K562 (cell line): ENCODE data around the gene TTYH2. TPM values are rescaled to one million over a fixed set of nuclear protein-coding genes. Genes with fewer than 3 reads are reported as not detected.

ENCODE experiments used
- ATAC-seq: fragments of 200-7000 bp; cut with Tn5 transposase; 3 replicates; pipeline ENCODE4 v1.9.1; 2020; ENCODE audit warnings: moderate library complexity
- BruUV-seq: library from RNA; stranded (reverse); fragments of 400-500 nt; replicated peaks from 2 replicates; lab custom pipeline; 2021; lab: Mats Ljungman, UMichigan
- CTCF ChIA-PET: fragments of 300-600 bp; formaldehyde crosslinking; extraction: SDS; loops from one replicate; lab custom pipeline; 2021; ENCODE audit warnings: low intra/inter-chr PET ratio; lab: Yijun Ruan, JAX
- POLR2A ChIA-PET: fragments of 300-600, 350-650 bp; sonication (Branson Sonifier 250); formaldehyde crosslinking; extraction: SDS; loops from one replicate; lab custom pipeline; 2021; ENCODE audit warnings: antibody characterized with exemption, inconsistent platforms; lab: Yijun Ruan, JAX
- DNase-seq, 4 experiments: peaks; one replicate each; pipeline versions ENCODE4 v3.0.0 to v3.0.0-alpha.2; 2011 to 2018; ENCODE audit warnings: low spot score in 3 of 4, mixed read lengths in 3 of 4; ENCODE audit errors: extremely low read depth in 1 of 4
- FAIRE-seq: peaks from 2 replicates; lab custom pipeline; 2011; peaks lifted over from hg19 to GRCh38; lab: Jason Lieb, UNC
- H2AFZ ChIP-seq: 2 replicates; pipeline ENCODE4 v1.6.0; 2011; ENCODE audit warnings: low read depth, low read length, control low read depth, inconsistent platforms
- H3K27ac ChIP-seq: fragments of 200-600 bp; 3 replicates; pipeline ENCODE4 v1.8.0; 2011; ENCODE audit warnings: low read depth, mild to moderate bottlenecking, control low read depth, inconsistent platforms, low read length, moderate library complexity, mixed read lengths; ENCODE audit errors: extremely low read depth
- H3K27me3 ChIP-seq, 2 experiments: fragments of 300-600 bp in 1 of 2; 2 replicates in 1 of 2; 3 replicates in 1 of 2; pipeline versions ENCODE4 v1.6.0 to v1.8.0; 2011; ENCODE audit warnings: inconsistent platforms in 2 of 2, low read length in 2 of 2, mild to moderate bottlenecking in 1 of 2, mixed read lengths in 1 of 2, moderate library complexity in 1 of 2; ENCODE audit not compliant: control insufficient read depth in 2 of 2, insufficient read depth in 2 of 2
- H3K36me3 ChIP-seq: fragments of 300-600 bp; 3 replicates; pipeline ENCODE4 v1.8.0; 2011; ENCODE audit warnings: mild to moderate bottlenecking, low read length, inconsistent platforms; ENCODE audit not compliant: control insufficient read depth, insufficient read depth
- H3K4me1 ChIP-seq, 2 experiments: fragments of 200-600 bp in 1 of 2; replicated peaks in 1 of 2; 2 replicates in 1 of 2; 3 replicates in 1 of 2; pipeline versions ENCODE4 v1.5.1 to v1.8.0; 2011; ENCODE audit warnings: inconsistent platforms in 2 of 2, low read length in 2 of 2, mild to moderate bottlenecking in 1 of 2, mixed read lengths in 1 of 2, moderate library complexity in 1 of 2; ENCODE audit not compliant: control insufficient read depth in 2 of 2, insufficient read depth in 2 of 2
- H3K4me2 ChIP-seq: 2 replicates; pipeline ENCODE4 v1.6.1; 2011; ENCODE audit warnings: low read length, control low read depth, inconsistent platforms, mixed read lengths; ENCODE audit not compliant: insufficient read depth
- H3K4me3 ChIP-seq: fragments of 200-600 bp; sonication (generic), shearing (Covaris generic); 2 replicates; pipeline ENCODE4 v1.5.1; 2016; ENCODE audit warnings: control low read depth, inconsistent platforms
- H3K79me2 ChIP-seq: fragments of 200-600 bp; 3 replicates; pipeline ENCODE4 v1.8.0; 2011; ENCODE audit warnings: low read length, inconsistent platforms; ENCODE audit not compliant: control insufficient read depth, insufficient read depth
- H3K9ac ChIP-seq, 2 experiments: 2 replicates each; pipeline versions ENCODE4 v1.6.0 to v1.6.1; 2011; ENCODE audit warnings: low read depth in 2 of 2, low read length in 2 of 2, control low read depth in 1 of 2, inconsistent platforms in 1 of 2, mild to moderate bottlenecking in 1 of 2, mixed read lengths in 1 of 2; ENCODE audit not compliant: insufficient read depth in 1 of 2
- H3K9me1 ChIP-seq: one replicate; pipeline ENCODE4 v1.6.0; 2011; ENCODE audit warnings: inconsistent platforms, mild to moderate bottlenecking, low read length, moderate library complexity; ENCODE audit not compliant: control insufficient read depth, insufficient read depth
- H3K9me3 ChIP-seq: replicated peaks from 2 replicates; pipeline ENCODE4 v1.5.1; 2011; ENCODE audit warnings: low read depth, low read length, inconsistent platforms; ENCODE audit not compliant: control insufficient read depth, insufficient read depth
- H4K20me1 ChIP-seq: replicated peaks from 2 replicates; pipeline ENCODE4 v1.6.1; 2011; ENCODE audit warnings: low read length, inconsistent platforms, mixed read lengths; ENCODE audit not compliant: control insufficient read depth, insufficient read depth
- CTBP1 ChIP-seq: fragments of 450-650 bp; IDR thresholded peaks from 2 replicates; pipeline ENCODE4 v1.6.1; 2016; ENCODE audit warnings: borderline replicate concordance
- DPF2 ChIP-seq: fragments of 450-650 bp; IDR thresholded peaks from 2 replicates; pipeline ENCODE4 v1.6.1; 2016
- MTA2 ChIP-seq: fragments of 450-650 bp; IDR thresholded peaks from 2 replicates; pipeline ENCODE4 v1.6.1; 2016; ENCODE audit warnings: low read depth
- TCF3 ChIP-seq: sonication (generic); formaldehyde crosslinking; IDR thresholded peaks from 2 replicates; pipeline ENCODE4 v1.4.0; 2020; ENCODE audit warnings: mild to moderate bottlenecking, missing genetic modification reagents
- ZNF197 ChIP-seq: fragments of 200-800 bp; sonication (Bioruptor generic); IDR thresholded peaks from 2 replicates; pipeline ENCODE4 v1.6.1; 2016; ENCODE audit warnings: low read depth, missing genetic modification characterization, missing compliant biosample characterization
- ZNF23 ChIP-seq: fragments of 250-450 bp; sonication (Bioruptor Pico); IDR thresholded peaks from 2 replicates; pipeline ENCODE4 v1.4.0; 2020; ENCODE audit warnings: mild to moderate bottlenecking
- WGBS: fragments of 100-300 bp; shearing (Covaris generic); methylation state at CpG from one replicate; pipeline ENCODE4 v1.1.6; 2016; ENCODE audit warnings: low coverage, mixed read lengths; ENCODE audit not compliant: insufficient coverage; ENCODE audit errors: missing lambda C conversion rate; 5-methylcytosine and 5-hydroxymethylcytosine counted together
- in situ Hi-C: fragments of 300-500 bp; cut with MboI; formaldehyde crosslinking; loops from 4 replicates; pipeline ENCODE4 v1.15.0; 2018; ENCODE audit warnings: inconsistent platforms, mixed read lengths
- intact Hi-C: fragments of 100-400 bp; cut with micrococcal nuclease; formaldehyde crosslinking; loops from 2 replicates; pipeline ENCODE4 v1.14.2; 2022
- polyA plus RNA-seq, 8 experiments: library from polyadenylated mRNA; depleted of rRNA in 4 of 8; stranded (reverse) in 5 of 8; unstranded in 3 of 8; fragments of >200 nt; fragmentation: Nextera tagmentation in 2 of 8; fragmentation: Illumina TruSeq in 1 of 8; extraction: Ambion mirVana in 2 of 8; extraction: Trizol in 1 of 8; gene quantifications; 2 replicates each; pipeline versions ENCODE4 v1.2.1 to v1.2.3, GENCODE V29; 2011 to 2014; ENCODE audit warnings: inconsistent platforms in 1 of 8, missing spikeins in 1 of 8
- total RNA-seq, 7 experiments: library from RNA; depleted of rRNA in 6 of 7; stranded (reverse); fragments of >200 nt in 6 of 7; fragmentation: Illumina TruSeq in 2 of 7; extraction: Trizol in 2 of 7; gene quantifications; 2 replicates each; pipeline versions ENCODE4 v1.2.1 to v1.2.3, GENCODE V29; 2011 to 2021; ENCODE audit warnings: low replicate concordance in 1 of 7
- TF ChIP-seq, protein P1 (sequence below): sonication (generic); formaldehyde crosslinking; IDR thresholded peaks from 2 replicates; pipeline ENCODE4 v1.9.0; 2022; ENCODE audit warnings: mild to moderate bottlenecking, missing genetic modification reagents
- TF ChIP-seq, protein P2 (sequence below): fragments of 450-650 bp; IDR thresholded peaks from 2 replicates; pipeline ENCODE4 v1.6.1; 2018; ENCODE audit not compliant: partially characterized antibody

Gene TTYH2
- total and polyA plus RNA-seq, 9 of the 15 experiments (the other 6 are each of a cell fraction or from before 2014, with no cell fraction given): 0.03 to 2.0 (median 0.91) TPM

DNA sequence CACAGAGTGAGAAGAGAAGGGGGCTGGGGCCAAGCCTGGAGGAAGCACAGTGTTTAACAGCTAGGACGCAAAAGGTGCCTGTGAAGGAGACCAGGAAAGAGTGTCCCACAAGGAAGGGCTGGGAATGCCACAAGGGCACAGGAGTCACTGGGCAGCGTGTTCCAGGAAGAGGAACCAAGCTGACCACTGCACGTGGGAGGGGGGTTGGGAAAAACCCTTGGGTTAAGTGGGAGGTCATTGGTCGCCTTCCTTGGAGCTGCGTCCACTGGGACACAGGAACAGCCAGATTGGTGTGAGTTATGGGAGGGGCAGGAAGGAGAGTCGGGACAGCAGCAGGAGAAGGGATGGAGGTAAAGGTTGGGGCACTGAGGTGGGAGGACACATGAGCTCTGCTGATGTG, 12.9 kb downstream of the TTYH2 start:
- 32% methylated on average over 6 of the region's 6 CpGs for WGBS
- Histone ChIP-seq H4K20me1 (0 out of 2 replicates have a peak, but pooled peaks cover 3% of the 10 kb centered on the region), H3K9me1 (no peaks in the 10 kb centered on the region), H3K4me1 (peaks cover 5 to 12% of the 10 kb centered on the region in 2 experiments; a peak in 4 of 5 replicates), H3K79me2 (no peaks in the 10 kb centered on the region), H3K9me3 (no peaks in the 10 kb centered on the region), H3K4me2 (no peak overlapping the region), H3K27ac (no peak overlapping the region), H3K4me3 (no peak overlapping the region), H3K27me3 (peaks cover 0 to 12% of the 10 kb centered on the region in 2 experiments; a peak in 3 of 5 replicates), H2AFZ (no peak overlapping the region), H3K36me3 (no peaks in the 10 kb centered on the region), H3K9ac (no peak overlapping the region)
- ATAC-seq: no peak
- ChIA-PET CTCF (no interaction called here), POLR2A (interaction anchor here (0.5 to 1.8 kb wide), 3 partner anchors 9 to 647 kb away, joined by 4 to 5 read pairs (median 5); partner anchors contain the start of gene TTYH2)
- intact Hi-C loops (no loop called here), in situ Hi-C loops (no loop called here)
- DNase-seq: no peak
- TF ChIP-seq, protein P1, sequence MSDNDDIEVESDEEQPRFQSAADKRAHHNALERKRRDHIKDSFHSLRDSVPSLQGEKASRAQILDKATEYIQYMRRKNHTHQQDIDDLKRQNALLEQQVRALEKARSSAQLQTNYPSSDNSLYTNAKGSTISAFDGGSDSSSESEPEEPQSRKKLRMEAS (CRISPR knock-in tag): 0 out of 2 replicates have a peak, but pooled peaks have one; percentile 19
- TF ChIP-seq ZNF197 (CRISPR knock-in tag): no peak
- FAIRE-seq: no peak
- BruUV-seq: no TSS peak

DNA sequence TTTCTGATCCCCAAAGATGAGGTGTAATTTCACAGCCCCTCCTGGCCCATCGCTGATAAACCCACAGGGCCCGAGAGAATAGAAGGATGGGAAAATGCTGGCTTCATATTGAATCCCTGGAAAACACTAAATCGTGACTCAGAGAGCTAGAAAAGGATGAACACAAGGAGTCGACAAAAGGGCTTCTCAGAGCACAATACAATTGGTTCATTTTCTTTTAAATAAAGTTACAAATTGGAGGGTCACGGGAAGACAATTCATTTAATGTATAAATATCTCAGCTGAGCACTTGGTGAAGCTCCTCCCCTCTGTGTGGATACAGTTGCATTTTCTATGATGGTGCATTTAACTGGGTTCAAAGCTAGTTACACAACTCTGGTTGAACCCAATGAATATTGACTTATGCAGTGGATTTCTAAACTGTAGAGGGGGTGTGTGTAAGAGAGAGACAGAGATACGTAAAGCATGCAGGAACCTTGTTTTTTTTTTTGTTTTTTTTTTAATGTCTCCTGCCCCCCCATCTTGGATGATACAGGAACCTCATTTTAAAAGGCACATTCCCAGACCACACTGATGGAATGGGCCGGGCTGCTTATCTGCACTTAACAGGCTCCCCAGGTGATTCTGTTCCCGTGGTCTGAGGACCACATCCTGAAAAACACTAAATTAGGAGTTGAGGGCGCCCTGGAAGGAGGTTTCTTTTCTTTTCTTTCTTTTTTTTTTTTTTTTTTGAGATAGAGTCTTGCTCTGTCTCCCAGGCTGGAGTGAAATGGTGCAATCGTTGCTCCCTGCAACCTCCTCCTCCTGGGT, 14.1 kb downstream of the TTYH2 start:
- H3K79me2 ChIP-seq: no peaks in the 10 kb centered on the region
- peak; percentile 6 for FAIRE-seq
- POLR2A ChIA-PET: interaction anchor here (0.7 to 1.2 kb wide), 3 partner anchors 8 to 33 kb away, joined by 3 to 4 read pairs (median 4); no protein-coding TSS in a partner anchor
- TF ChIP-seq TCF3 (CRISPR knock-in tag): peak; percentile 61
- TF ChIP-seq MTA2: peak; percentile 27; the same call in 1 of the 2 replicates
- no peak for TF ChIP-seq ZNF23 (CRISPR knock-in tag)
- 0 out of 2 replicates have a peak, but pooled peaks have one; percentile 16 for TF ChIP-seq DPF2
- TF ChIP-seq, protein P2, sequence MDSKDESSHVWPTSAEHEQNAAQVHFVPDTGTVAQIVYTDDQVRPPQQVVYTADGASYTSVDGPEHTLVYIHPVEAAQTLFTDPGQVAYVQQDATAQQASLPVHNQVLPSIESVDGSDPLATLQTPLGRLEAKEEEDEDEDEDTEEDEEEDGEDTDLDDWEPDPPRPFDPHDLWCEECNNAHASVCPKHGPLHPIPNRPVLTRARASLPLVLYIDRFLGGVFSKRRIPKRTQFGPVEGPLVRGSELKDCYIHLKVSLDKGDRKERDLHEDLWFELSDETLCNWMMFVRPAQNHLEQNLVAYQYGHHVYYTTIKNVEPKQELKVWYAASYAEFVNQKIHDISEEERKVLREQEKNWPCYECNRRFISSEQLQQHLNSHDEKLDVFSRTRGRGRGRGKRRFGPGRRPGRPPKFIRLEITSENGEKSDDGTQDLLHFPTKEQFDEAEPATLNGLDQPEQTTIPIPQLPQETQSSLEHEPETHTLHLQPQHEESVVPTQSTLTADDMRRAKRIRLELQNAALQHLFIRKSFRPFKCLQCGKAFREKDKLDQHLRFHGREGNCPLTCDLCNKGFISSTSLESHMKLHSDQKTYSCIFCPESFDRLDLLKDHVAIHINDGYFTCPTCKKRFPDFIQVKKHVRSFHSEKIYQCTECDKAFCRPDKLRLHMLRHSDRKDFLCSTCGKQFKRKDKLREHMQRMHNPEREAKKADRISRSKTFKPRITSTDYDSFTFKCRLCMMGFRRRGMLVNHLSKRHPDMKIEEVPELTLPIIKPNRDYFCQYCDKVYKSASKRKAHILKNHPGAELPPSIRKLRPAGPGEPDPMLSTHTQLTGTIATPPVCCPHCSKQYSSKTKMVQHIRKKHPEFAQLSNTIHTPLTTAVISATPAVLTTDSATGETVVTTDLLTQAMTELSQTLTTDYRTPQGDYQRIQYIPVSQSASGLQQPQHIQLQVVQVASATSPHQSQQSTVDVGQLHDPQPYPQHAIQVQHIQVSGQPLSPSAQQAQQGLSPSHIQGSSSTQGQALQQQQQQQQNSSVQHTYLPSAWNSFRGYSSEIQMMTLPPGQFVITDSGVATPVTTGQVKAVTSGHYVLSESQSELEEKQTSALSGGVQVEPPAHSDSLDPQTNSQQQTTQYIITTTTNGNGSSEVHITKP: peak; percentile 28
- 0 out of 2 replicates have a peak, but pooled peaks have one; percentile 59 for TF ChIP-seq CTBP1

More for the DNA sequence above, 14.1 kb downstream of the TTYH2 start:
- Histone ChIP-seq H3K36me3 (no peaks in the 10 kb centered on the region), H3K4me1 (peaks cover 5 to 14% of the 10 kb centered on the region in 2 experiments; a peak in 4 of 5 replicates), H3K27ac (no peak overlapping the region), H3K4me2 (no peak overlapping the region), H3K9me1 (no peaks in the 10 kb centered on the region), H4K20me1 (0 out of 2 replicates have a peak, but pooled peaks cover 3% of the 10 kb centered on the region), H3K27me3 (peaks cover 0 to 12% of the 10 kb centered on the region in 2 experiments; a peak in 3 of 5 replicates), H3K9ac (no peak overlapping the region), H3K4me3 (no peak overlapping the region), H3K9me3 (no peaks in the 10 kb centered on the region), H2AFZ (no peak overlapping the region)
- intact Hi-C loops: no loop called here
- CTCF ChIA-PET: no interaction called here
- in situ Hi-C loops: no loop called here
- 6% methylated on average over 10 of the region's 10 CpGs for WGBS
- peak in 3 of 4 experiments; percentile 29 to 37 (median 35) for DNase-seq
- no peak for ATAC-seq
- no TSS peak for BruUV-seq
